HL-60 (cell line): ENCODE measurements around the gene BACH1.

ENCODE experiments used
- REST ChIP-seq: IDR thresholded peaks from 2 replicates; pipeline ENCODE4 v1.6.1; 2012; ENCODE audit warnings: low read depth; ENCODE audit not compliant: insufficient replicate concordance
- TF ChIP-seq, protein P1 (sequence below): IDR thresholded peaks from one replicate; pipeline ENCODE4 v1.5.1; 2011; ENCODE audit warnings: low read length, control low read depth, inconsistent platforms; ENCODE audit not compliant: insufficient read depth

DNA sequence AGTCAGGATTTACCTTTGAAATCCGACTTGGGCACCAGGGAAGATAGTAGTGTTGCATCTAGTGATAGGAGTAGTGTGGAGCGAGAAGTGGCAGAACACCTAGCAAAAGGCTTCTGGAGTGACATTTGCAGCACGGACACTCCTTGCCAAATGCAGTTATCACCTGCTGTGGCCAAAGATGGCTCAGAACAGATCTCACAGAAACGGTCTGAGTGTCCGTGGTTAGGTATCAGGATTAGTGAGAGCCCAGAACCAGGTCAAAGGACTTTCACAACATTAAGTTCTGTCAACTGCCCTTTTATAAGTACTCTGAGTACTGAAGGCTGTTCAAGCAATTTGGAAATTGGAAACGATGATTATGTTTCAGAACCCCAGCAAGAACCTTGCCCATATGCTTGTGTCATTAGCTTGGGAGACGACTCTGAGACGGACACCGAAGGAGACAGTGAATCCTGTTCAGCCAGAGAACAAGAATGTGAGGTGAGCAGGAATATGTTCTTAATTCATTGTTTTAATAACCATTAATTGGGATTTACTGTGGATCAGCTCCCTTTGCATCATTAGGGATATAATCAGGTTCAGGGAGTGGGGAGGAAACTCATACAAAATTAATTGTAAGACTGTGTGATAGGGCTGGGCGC lies 28.3 kb downstream of the BACH1 start:
- TF ChIP-seq, protein P1, sequence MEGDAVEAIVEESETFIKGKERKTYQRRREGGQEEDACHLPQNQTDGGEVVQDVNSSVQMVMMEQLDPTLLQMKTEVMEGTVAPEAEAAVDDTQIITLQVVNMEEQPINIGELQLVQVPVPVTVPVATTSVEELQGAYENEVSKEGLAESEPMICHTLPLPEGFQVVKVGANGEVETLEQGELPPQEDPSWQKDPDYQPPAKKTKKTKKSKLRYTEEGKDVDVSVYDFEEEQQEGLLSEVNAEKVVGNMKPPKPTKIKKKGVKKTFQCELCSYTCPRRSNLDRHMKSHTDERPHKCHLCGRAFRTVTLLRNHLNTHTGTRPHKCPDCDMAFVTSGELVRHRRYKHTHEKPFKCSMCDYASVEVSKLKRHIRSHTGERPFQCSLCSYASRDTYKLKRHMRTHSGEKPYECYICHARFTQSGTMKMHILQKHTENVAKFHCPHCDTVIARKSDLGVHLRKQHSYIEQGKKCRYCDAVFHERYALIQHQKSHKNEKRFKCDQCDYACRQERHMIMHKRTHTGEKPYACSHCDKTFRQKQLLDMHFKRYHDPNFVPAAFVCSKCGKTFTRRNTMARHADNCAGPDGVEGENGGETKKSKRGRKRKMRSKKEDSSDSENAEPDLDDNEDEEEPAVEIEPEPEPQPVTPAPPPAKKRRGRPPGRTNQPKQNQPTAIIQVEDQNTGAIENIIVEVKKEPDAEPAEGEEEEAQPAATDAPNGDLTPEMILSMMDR, result no peak
- no peak for TF ChIP-seq REST
